ENCODE data around the gene ABCC6. TPM values are rescaled to one million over a fixed set of nuclear protein-coding genes. Genes with fewer than 3 reads are reported as not detected.

Gene ABCC6
- total RNA-seq, 1 donor from 2014 or later: 2.7 TPM

DNA sequence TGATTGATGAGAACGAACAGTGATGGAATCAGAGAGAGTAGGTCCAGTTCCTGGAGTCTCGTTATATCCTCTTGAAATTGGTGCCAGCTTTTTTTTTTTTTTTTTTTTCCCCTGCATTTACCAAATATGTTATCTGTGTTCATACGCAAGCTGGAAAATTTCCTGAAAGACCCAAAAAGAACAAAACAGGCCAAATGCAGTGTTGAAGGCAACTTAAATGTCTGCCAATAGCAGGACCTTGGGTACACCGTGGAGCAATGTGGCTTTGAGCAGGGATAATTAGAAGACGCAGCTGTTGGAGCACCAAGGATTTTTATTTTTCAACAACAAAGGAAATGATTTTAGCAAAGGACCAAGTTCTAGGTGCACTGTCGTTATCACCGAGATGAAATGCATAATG, 105.0 kb downstream of the ABCC6 start:
- TF ChIP-seq, protein P1, sequence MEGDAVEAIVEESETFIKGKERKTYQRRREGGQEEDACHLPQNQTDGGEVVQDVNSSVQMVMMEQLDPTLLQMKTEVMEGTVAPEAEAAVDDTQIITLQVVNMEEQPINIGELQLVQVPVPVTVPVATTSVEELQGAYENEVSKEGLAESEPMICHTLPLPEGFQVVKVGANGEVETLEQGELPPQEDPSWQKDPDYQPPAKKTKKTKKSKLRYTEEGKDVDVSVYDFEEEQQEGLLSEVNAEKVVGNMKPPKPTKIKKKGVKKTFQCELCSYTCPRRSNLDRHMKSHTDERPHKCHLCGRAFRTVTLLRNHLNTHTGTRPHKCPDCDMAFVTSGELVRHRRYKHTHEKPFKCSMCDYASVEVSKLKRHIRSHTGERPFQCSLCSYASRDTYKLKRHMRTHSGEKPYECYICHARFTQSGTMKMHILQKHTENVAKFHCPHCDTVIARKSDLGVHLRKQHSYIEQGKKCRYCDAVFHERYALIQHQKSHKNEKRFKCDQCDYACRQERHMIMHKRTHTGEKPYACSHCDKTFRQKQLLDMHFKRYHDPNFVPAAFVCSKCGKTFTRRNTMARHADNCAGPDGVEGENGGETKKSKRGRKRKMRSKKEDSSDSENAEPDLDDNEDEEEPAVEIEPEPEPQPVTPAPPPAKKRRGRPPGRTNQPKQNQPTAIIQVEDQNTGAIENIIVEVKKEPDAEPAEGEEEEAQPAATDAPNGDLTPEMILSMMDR (IDR thresholded peaks at IDR 0.05; ENCODE audit: partially characterized antibody, unreplicated experiment): no peak
- Mint-ChIP-seq H3K4me1 (ENCODE audit: low read depth, unreplicated experiment) (no peaks in the 10 kb centered on the region), H3K9me3 (ENCODE audit: unreplicated experiment) (peaks cover 22% of the 10 kb centered on the region), H3K27me3 (ENCODE audit: unreplicated experiment) (no peaks in the 10 kb centered on the region), H3K27ac (ENCODE audit: unreplicated experiment) (no peak overlapping the region), H3K4me3 (ENCODE audit: unreplicated experiment) (no peak overlapping the region), H3K36me3 (ENCODE audit: unreplicated experiment) (peaks cover 34% of the 10 kb centered on the region)
- no peak for DNase-seq

DNA sequence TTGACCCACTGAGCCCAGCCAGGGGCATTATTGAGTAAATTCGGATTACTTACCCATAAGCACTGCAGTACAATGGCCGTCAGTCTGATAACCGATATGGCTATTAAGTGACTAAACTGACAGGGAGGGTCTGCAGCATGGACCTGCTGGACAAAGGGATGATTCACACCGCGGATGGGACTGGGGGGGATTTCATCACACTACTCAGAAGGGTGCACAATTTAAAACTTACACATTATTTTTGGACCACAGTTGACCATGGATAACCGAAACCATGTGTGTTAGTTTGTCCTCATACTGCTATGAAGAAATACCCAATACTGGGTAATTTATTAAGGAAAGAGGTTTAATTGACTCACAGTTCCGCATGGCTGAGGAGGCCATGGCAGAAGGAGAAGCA, 106.5 kb downstream of the ABCC6 start:
- Mint-ChIP-seq H3K9me3 (ENCODE audit: unreplicated experiment) (peaks cover 20% of the 10 kb centered on the region), H3K27me3 (ENCODE audit: unreplicated experiment) (no peaks in the 10 kb centered on the region), H3K36me3 (ENCODE audit: unreplicated experiment) (peaks cover 34% of the 10 kb centered on the region), H3K4me1 (ENCODE audit: low read depth, unreplicated experiment) (no peaks in the 10 kb centered on the region), H3K4me3 (ENCODE audit: unreplicated experiment) (no peak overlapping the region), H3K27ac (ENCODE audit: unreplicated experiment) (no peak overlapping the region)
- no peak for DNase-seq
- TF ChIP-seq, protein P1 (IDR thresholded peaks at IDR 0.05; ENCODE audit: partially characterized antibody, unreplicated experiment): no peak

DNA sequence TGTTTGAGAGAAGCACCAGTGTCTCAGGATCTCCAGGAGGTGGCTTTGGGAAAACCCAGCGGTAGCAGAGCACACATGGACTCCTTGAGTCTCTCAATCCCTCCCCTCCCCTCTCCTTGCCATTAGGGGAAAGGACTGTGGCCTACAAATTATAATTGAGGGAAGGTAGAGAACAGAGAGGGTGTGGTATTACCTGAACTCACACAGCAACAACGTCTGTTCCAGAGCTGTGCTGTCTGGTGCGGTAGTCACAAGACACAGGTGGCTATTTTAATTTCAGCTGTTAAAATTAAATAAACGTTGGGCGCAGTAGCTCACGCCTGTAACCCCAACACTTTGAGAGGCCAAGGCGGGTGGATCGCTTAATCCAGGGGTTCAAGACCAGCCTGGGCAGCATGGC, 110.2 kb downstream of the ABCC6 start:
- H3K27me3 Mint-ChIP-seq (ENCODE audit: unreplicated experiment): no peaks in the 10 kb centered on the region
- peaks cover 2% of the 10 kb centered on the region for H3K9me3 Mint-ChIP-seq (ENCODE audit: unreplicated experiment)
- H3K36me3 Mint-ChIP-seq (ENCODE audit: unreplicated experiment): peaks cover 9% of the 10 kb centered on the region
- H3K27ac Mint-ChIP-seq (ENCODE audit: unreplicated experiment): no peak overlapping the region
- no peak for DNase-seq
- no peak overlapping the region for H3K4me3 Mint-ChIP-seq (ENCODE audit: unreplicated experiment)
- H3K4me1 Mint-ChIP-seq (ENCODE audit: low read depth, unreplicated experiment): no peaks in the 10 kb centered on the region
- TF ChIP-seq, protein P1 (IDR thresholded peaks at IDR 0.05; ENCODE audit: partially characterized antibody, unreplicated experiment): no peak

DNA sequence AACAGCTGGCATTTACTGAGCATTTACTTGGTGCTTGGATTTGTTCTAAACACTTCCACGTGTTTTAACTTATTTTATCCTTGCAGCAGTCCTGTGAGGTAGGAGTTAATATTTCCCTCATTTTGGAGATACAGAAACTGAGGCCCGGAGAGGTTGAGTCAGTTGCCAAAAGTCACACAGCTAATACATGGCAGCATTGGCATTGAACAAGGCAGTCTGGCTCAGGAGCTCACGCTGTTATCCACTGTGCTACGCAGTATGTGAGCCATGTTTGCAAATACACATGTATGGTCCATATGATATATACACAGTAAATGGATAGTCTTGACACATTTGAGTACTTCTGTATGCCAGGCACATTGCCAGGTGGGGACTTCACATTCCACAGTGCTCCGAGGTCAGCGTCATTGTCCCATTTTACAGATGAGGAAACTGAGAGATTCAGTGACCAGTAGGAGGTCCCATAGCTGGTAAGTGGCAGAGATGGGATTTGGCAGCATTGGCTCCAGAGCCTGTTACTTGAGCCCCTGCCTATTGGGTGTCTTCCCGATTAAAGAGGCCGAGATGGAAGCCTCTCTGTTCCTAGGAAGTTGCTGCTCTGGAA, 110.7 kb downstream of the ABCC6 start:
- TF ChIP-seq, protein P1 (IDR thresholded peaks at IDR 0.05; ENCODE audit: partially characterized antibody, unreplicated experiment): no peak
- no peaks in the 10 kb centered on the region for H3K9me3 Mint-ChIP-seq (ENCODE audit: unreplicated experiment)
- H3K4me3 Mint-ChIP-seq (ENCODE audit: unreplicated experiment): no peak overlapping the region
- DNase-seq: no peak
- H3K27me3 Mint-ChIP-seq (ENCODE audit: unreplicated experiment): no peaks in the 10 kb centered on the region
- peaks cover 6% of the 10 kb centered on the region for H3K36me3 Mint-ChIP-seq (ENCODE audit: unreplicated experiment)
- no peaks in the 10 kb centered on the region for H3K4me1 Mint-ChIP-seq (ENCODE audit: low read depth, unreplicated experiment)
- no peak overlapping the region for H3K27ac Mint-ChIP-seq (ENCODE audit: unreplicated experiment)

DNA sequence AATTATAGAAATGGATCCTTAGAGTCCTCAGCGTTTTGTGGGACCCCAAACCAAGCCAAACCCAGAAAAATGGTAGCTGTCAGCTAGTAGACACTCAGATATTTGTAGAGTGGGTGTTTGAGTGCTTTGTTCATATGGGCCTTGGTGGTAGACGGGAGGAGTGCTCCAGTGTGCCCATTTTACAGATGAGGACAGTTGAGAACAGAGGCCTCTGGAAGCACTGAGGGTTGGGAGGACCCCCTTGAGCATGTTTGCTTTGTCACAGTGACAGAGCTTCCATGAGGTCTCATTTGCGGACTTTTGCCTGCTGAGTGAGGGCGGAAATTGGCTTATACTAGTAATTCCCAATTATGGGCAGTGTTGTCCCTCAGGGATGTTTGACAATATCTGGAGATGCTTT, 111.7 kb downstream of the ABCC6 start:
- H3K4me1 Mint-ChIP-seq (ENCODE audit: low read depth, unreplicated experiment): no peaks in the 10 kb centered on the region
- peaks cover 6% of the 10 kb centered on the region for H3K36me3 Mint-ChIP-seq (ENCODE audit: unreplicated experiment)
- H3K9me3 Mint-ChIP-seq (ENCODE audit: unreplicated experiment): no peaks in the 10 kb centered on the region
- TF ChIP-seq, protein P1 (IDR thresholded peaks at IDR 0.05; ENCODE audit: partially characterized antibody, unreplicated experiment): no peak
- no peaks in the 10 kb centered on the region for H3K27me3 Mint-ChIP-seq (ENCODE audit: unreplicated experiment)
- H3K27ac Mint-ChIP-seq (ENCODE audit: unreplicated experiment): no peak overlapping the region
- DNase-seq: no peak
- H3K4me3 Mint-ChIP-seq (ENCODE audit: unreplicated experiment): no peak overlapping the region

Measured in glutamatergic neuron (in vitro differentiated cells).